OCI-LY3 (cell line): ENCODE data around the gene INPP5A.

ENCODE experiments used
- H2AFZ ChIP-seq: fragments of 200-600, 300-600 bp; shearing (Covaris generic); 2 replicates; pipeline ENCODE4 v1.6.0; 2014; ENCODE audit warnings: antibody characterized with exemption, low read depth, low read length
- H3K27ac ChIP-seq: fragments of 200-600, 300-600 bp; sonication (generic); 2 replicates; pipeline ENCODE4 v1.5.1; 2014; ENCODE audit warnings: mild to moderate bottlenecking, low read length, moderate library complexity, mixed read lengths
- H3K27me3 ChIP-seq: fragments of 200-600, 300-600 bp; sonication (generic); 2 replicates; pipeline ENCODE4 v1.6.1; 2014; ENCODE audit warnings: low read depth, low read length, mixed read lengths
- H3K36me3 ChIP-seq: fragments of 200-600, 300-600 bp; sonication (generic); replicated peaks from 2 replicates; pipeline ENCODE3; 2014; ENCODE audit warnings: low read depth, low read length, mixed read lengths
- H3K4me1 ChIP-seq: fragments of 300-600, 200-600 bp; sonication (generic); 2 replicates; pipeline ENCODE4 v1.6.1; 2014; ENCODE audit warnings: low read length, mixed read lengths
- H3K4me2 ChIP-seq: fragments of 200-600, 300-600 bp; sonication (generic); 2 replicates; pipeline ENCODE4 v1.6.1; 2014; ENCODE audit warnings: low read length, mixed read lengths
- H3K4me3 ChIP-seq: fragments of 300-600, 200-600 bp; sonication (generic); 2 replicates; pipeline ENCODE4 v1.5.1; 2014; ENCODE audit warnings: antibody characterized with exemption, mild to moderate bottlenecking, low read length, moderate library complexity
- H3K79me2 ChIP-seq: fragments of 300-600, 200-600 bp; shearing (Covaris generic); 2 replicates; pipeline ENCODE4 v1.6.1; 2014; ENCODE audit warnings: mild to moderate bottlenecking, low read length, mixed read lengths
- H3K9ac ChIP-seq: fragments of 300-600, 200-600 bp; shearing (Covaris generic); 2 replicates; pipeline ENCODE4 v1.6.0; 2014; ENCODE audit warnings: mild to moderate bottlenecking, low read length, moderate library complexity
- H3K9me3 ChIP-seq: fragments of 200-600, 300-600 bp; shearing (Covaris generic); 2 replicates; pipeline ENCODE4 v1.6.1; 2014; ENCODE audit warnings: low read length, mixed read lengths; ENCODE audit not compliant: insufficient read depth
- H4K20me1 ChIP-seq: fragments of 200-600, 300-600 bp; sonication (generic); 2 replicates; pipeline ENCODE4 v1.6.1; 2016; ENCODE audit warnings: low read length, mixed read lengths; ENCODE audit not compliant: insufficient read depth
- CTCF ChIP-seq: fragments of 200-600, 300-600 bp; sonication (generic); IDR thresholded peaks from 2 replicates; pipeline ENCODE4 v1.5.1; 2014; ENCODE audit warnings: antibody characterized with exemption, low read length, low read depth
- EZH2phosphoT487 ChIP-seq: fragments of 200-600 bp; shearing (Covaris generic); IDR thresholded peaks from 2 replicates; pipeline ENCODE4 v1.6.1; 2018; ENCODE audit warnings: antibody characterized with exemption, mixed run types, low read depth

Gene INPP5A

GRCh38 chr10:132641966-132642731 is 104.6 kb downstream of the INPP5A start:
- peaks cover 11% of the 10 kb centered on the region; the same call in 1 of the 2 replicates for H3K27me3 ChIP-seq
- no peak overlapping the region for H3K4me2 ChIP-seq
- no peaks in the 10 kb centered on the region for H4K20me1 ChIP-seq
- no peak overlapping the region for H3K27ac ChIP-seq
- no peak for TF ChIP-seq EZH2phosphoT487
- no peak for TF ChIP-seq CTCF
- H3K79me2 ChIP-seq = no peaks in the 10 kb centered on the region
- no peaks in the 10 kb centered on the region for H3K9me3 ChIP-seq
- H3K4me1 ChIP-seq = no peaks in the 10 kb centered on the region
- no peaks in the 10 kb centered on the region for H3K36me3 ChIP-seq
- H2AFZ ChIP-seq = no peak overlapping the region
- H3K9ac ChIP-seq = no peak overlapping the region
- no peak overlapping the region for H3K4me3 ChIP-seq

GRCh38 chr10:132642732-132643008 is 105.1 kb downstream of the INPP5A start:
- Histone ChIP-seq H3K79me2 (no peaks in the 10 kb centered on the region), H3K9ac (no peak overlapping the region), H3K27ac (no peak overlapping the region), H4K20me1 (no peaks in the 10 kb centered on the region), H3K4me2 (no peak overlapping the region), H2AFZ (no peak overlapping the region), H3K36me3 (no peaks in the 10 kb centered on the region), H3K9me3 (no peaks in the 10 kb centered on the region), H3K27me3 (0 out of 2 replicates have a peak, but pooled peaks cover 8% of the 10 kb centered on the region), H3K4me3 (no peak overlapping the region), H3K4me1 (no peaks in the 10 kb centered on the region)
- no peak for TF ChIP-seq EZH2phosphoT487
- TF ChIP-seq CTCF = no peak

- H3K27ac ChIP-seq = no peak overlapping the region
- no peaks in the 10 kb centered on the region for H3K4me1 ChIP-seq
- no peak overlapping the region for H3K9ac ChIP-seq
- no peaks in the 10 kb centered on the region for H3K79me2 ChIP-seq
- no peak overlapping the region for H3K4me2 ChIP-seq
- H3K36me3 ChIP-seq = no peaks in the 10 kb centered on the region
- H4K20me1 ChIP-seq = no peaks in the 10 kb centered on the region
- H2AFZ ChIP-seq = no peak overlapping the region
- no peak overlapping the region for H3K4me3 ChIP-seq
- H3K27me3 ChIP-seq = 0 out of 2 replicates have a peak, but pooled peaks cover 4% of the 10 kb centered on the region
- no peaks in the 10 kb centered on the region for H3K9me3 ChIP-seq
- no peak for TF ChIP-seq CTCF
- TF ChIP-seq EZH2phosphoT487 = no peak
These were observed 106.3 kb downstream of the INPP5A start for GRCh38 chr10:132643709-132644526.

- Histone ChIP-seq H3K9ac (no peak overlapping the region), H3K27me3 (no peaks in the 10 kb centered on the region), H3K79me2 (no peaks in the 10 kb centered on the region), H2AFZ (no peak overlapping the region), H3K4me3 (no peak overlapping the region), H3K9me3 (no peaks in the 10 kb centered on the region), H3K4me2 (no peak overlapping the region), H3K4me1 (no peaks in the 10 kb centered on the region), H4K20me1 (no peaks in the 10 kb centered on the region), H3K27ac (no peak overlapping the region), H3K36me3 (no peaks in the 10 kb centered on the region)
- TF ChIP-seq CTCF = no peak
These were observed 107.1 kb downstream of the INPP5A start for GRCh38 chr10:132644527-132645246.
